Endothelial cell of umbilical vein (primary cell): ENCODE results near the gene SEMA7A. TPM values are rescaled to one million over a fixed set of nuclear protein-coding genes. Genes with fewer than 3 reads are reported as not detected.
"Not testable (repeated sequence)": the region's sequence is repeated elsewhere in the genome, so short reads cannot be mapped to it uniquely, and the experiment has no call there.

Source experiments
- BruUV-seq: library from RNA; stranded (reverse); fragments of 400-500 nt; replicated peaks from 2 replicates; lab custom pipeline; 2021; lab: Mats Ljungman, UMichigan
- CTCF ChIA-PET: fragments of 300-600, 350-600 bp; sonication (Branson Sonifier 250); formaldehyde crosslinking; loops from one replicate; lab custom pipeline; 2021; ENCODE audit warnings: antibody characterized with exemption, inconsistent platforms; lab: Charles Lee
- POLR2A ChIA-PET: fragments of 300-600, 350-600 bp; sonication (Branson Sonifier 250); formaldehyde crosslinking; loops from one replicate; lab custom pipeline; 2021; ENCODE audit warnings: antibody characterized with exemption, inconsistent platforms; lab: Charles Lee
- DNase-seq: peaks from one replicate; pipeline ENCODE4 v3.0.0-alpha.2; 2011; ENCODE audit warnings: low read depth, low spot score
- FAIRE-seq: peaks from 2 replicates; lab custom pipeline; 2011; peaks lifted over from hg19 to GRCh38; lab: Jason Lieb, UNC
- H2AFZ ChIP-seq: 2 replicates; pipeline ENCODE4 v1.6.0; 2012; ENCODE audit warnings: low read depth, low read length, control low read depth, inconsistent platforms
- H3K27ac ChIP-seq: 2 replicates; pipeline ENCODE4 v1.5.1; 2011; ENCODE audit warnings: low read depth, mild to moderate bottlenecking, control low read depth, low read length, moderate library complexity; ENCODE audit not compliant: insufficient read depth
- H3K27me3 ChIP-seq, 2 experiments: 2 replicates each; pipeline versions ENCODE4 v1.6.0 to v1.6.1; 2011; ENCODE audit warnings: low read length in 2 of 2, mixed read lengths in 1 of 2; ENCODE audit not compliant: control insufficient read depth in 2 of 2, insufficient read depth in 2 of 2
- H3K36me3 ChIP-seq, 2 experiments: 2 replicates in 1 of 2; 3 replicates in 1 of 2; pipeline ENCODE4 v1.5.1; 2011; ENCODE audit warnings: low read length in 2 of 2, mild to moderate bottlenecking in 1 of 2, moderate library complexity in 1 of 2; ENCODE audit not compliant: control insufficient read depth in 2 of 2, insufficient read depth in 2 of 2; ENCODE audit errors: extremely low read depth in 1 of 2
- H3K4me1 ChIP-seq: 3 replicates; pipeline ENCODE4 v1.5.1; 2011; ENCODE audit warnings: mild to moderate bottlenecking, low read length; ENCODE audit not compliant: control insufficient read depth, insufficient read depth; ENCODE audit errors: extremely low read depth
- H3K4me2 ChIP-seq: 2 replicates; pipeline ENCODE4 v1.6.1; 2011; ENCODE audit warnings: low read length, control low read depth, mixed read lengths; ENCODE audit not compliant: insufficient read depth
- H3K4me3 ChIP-seq, 3 experiments: fragments of 200-600 bp in 1 of 3; sonication (generic), shearing (Covaris generic) in 1 of 3; replicated peaks in 1 of 3; 2 replicates each; pipeline ENCODE4 v1.5.1; 2011 to 2016; ENCODE audit warnings: control low read depth in 3 of 3, low read length in 3 of 3, mild to moderate bottlenecking in 2 of 3, inconsistent platforms in 1 of 3, low read depth in 1 of 3, moderate library complexity in 1 of 3; ENCODE audit not compliant: insufficient read depth in 1 of 3
- H3K79me2 ChIP-seq: 2 replicates; pipeline ENCODE4 v1.6.0; 2012; ENCODE audit warnings: low read length, inconsistent platforms; ENCODE audit not compliant: control insufficient read depth, insufficient read depth
- H3K9ac ChIP-seq: replicated peaks from 2 replicates; pipeline ENCODE3; 2011; ENCODE audit warnings: low read length, control low read depth; ENCODE audit not compliant: insufficient read depth; ENCODE audit errors: extremely low read depth
- H3K9me1 ChIP-seq: replicated peaks from 3 replicates; pipeline ENCODE4 v1.6.0; 2011; ENCODE audit warnings: mild to moderate bottlenecking, low read length; ENCODE audit not compliant: control insufficient read depth, insufficient read depth; ENCODE audit errors: extremely low read depth
- H3K9me3 ChIP-seq: replicated peaks from 2 replicates; pipeline ENCODE4 v1.5.1; 2012; ENCODE audit warnings: low read length, inconsistent platforms; ENCODE audit not compliant: control insufficient read depth, insufficient read depth
- H4K20me1 ChIP-seq: replicated peaks from 2 replicates; pipeline ENCODE3; 2011; ENCODE audit warnings: mild to moderate bottlenecking, low read length; ENCODE audit not compliant: control insufficient read depth, insufficient read depth; ENCODE audit errors: extremely low read depth
- EZH2 ChIP-seq: IDR thresholded peaks from 2 replicates; pipeline ENCODE4 v1.6.1; 2012; ENCODE audit warnings: borderline replicate concordance, low read depth, mild to moderate bottlenecking, moderate library complexity, low read length, inconsistent platforms; ENCODE audit not compliant: severe bottlenecking
- FOS ChIP-seq: IDR thresholded peaks from 2 replicates; pipeline ENCODE4 v1.6.1; 2011; ENCODE audit warnings: mild to moderate bottlenecking, low read length, moderate library complexity, borderline replicate concordance; ENCODE audit not compliant: insufficient read depth
- GATA2 ChIP-seq: IDR thresholded peaks from 2 replicates; pipeline ENCODE4 v1.7.0; 2011; ENCODE audit warnings: low read depth, mild to moderate bottlenecking, moderate library complexity, mixed read lengths, low read length; ENCODE audit not compliant: insufficient read length, insufficient read depth
- JUN ChIP-seq: IDR thresholded peaks from 2 replicates; pipeline ENCODE4 v1.6.1; 2011; ENCODE audit warnings: borderline replicate concordance, low read depth; ENCODE audit not compliant: insufficient read length, insufficient read depth
- MYC ChIP-seq: IDR thresholded peaks from one replicate; pipeline ENCODE4 v1.6.1; 2011; ENCODE audit warnings: mild to moderate bottlenecking, low read depth, low read length
- POLR2A ChIP-seq: IDR thresholded peaks from 2 replicates; pipeline ENCODE4 v1.6.1; 2012; ENCODE audit warnings: low read depth, mild to moderate bottlenecking, control low read depth, low read length
- POLR2AphosphoS5 ChIP-seq: IDR thresholded peaks from 2 replicates; pipeline ENCODE4 v1.6.1; 2012; ENCODE audit warnings: low read depth, mild to moderate bottlenecking, control low read depth, low read length, moderate library complexity; ENCODE audit not compliant: insufficient read depth
- dilution Hi-C: fragments of 300-500 bp; cut with MboI; formaldehyde crosslinking; loops from one replicate; pipeline ENCODE4 v1.15.0; 2019; ENCODE audit warnings: low sequenced_read_pairs; ENCODE audit not compliant: extremely low pct_ligation_motif_present
- intact Hi-C: fragments of 100-400 bp; cut with micrococcal nuclease; formaldehyde crosslinking; loops from one replicate; pipeline ENCODE4 v1.10.0; 2022
- polyA plus RNA-seq, 4 experiments: library from polyadenylated mRNA; depleted of rRNA in 3 of 4; stranded (reverse) in 3 of 4; unstranded in 1 of 4; fragments of >200 nt; gene quantifications; 2 replicates each; pipeline versions ENCODE4 v1.2.1 to v1.2.3, GENCODE V29; 2011 to 2012; ENCODE audit warnings: missing spikeins in 1 of 4
- total RNA-seq: library from RNA; stranded (reverse); gene quantifications from 2 replicates; pipeline ENCODE4 v1.2.3, GENCODE V29; 2021
- TF ChIP-seq, protein P1 (sequence below), 2 donors: IDR thresholded peaks; 1 replicate in 1 of 2; 2 replicates in 1 of 2; pipeline ENCODE4 v1.5.1; 2011; ENCODE audit warnings: low read length in 2 of 2, mild to moderate bottlenecking in 2 of 2, moderate library complexity in 2 of 2, control low read depth in 1 of 2, inconsistent platforms in 1 of 2, low read depth in 1 of 2; ENCODE audit not compliant: insufficient read depth in 1 of 2; ENCODE audit errors: extremely low read depth in 1 of 2
- TF ChIP-seq, protein P2 (sequence below): IDR thresholded peaks from 2 replicates; pipeline ENCODE4 v1.6.1; 2011; ENCODE audit not compliant: insufficient read depth, insufficient read length

SEMA7A gene
- total and polyA plus RNA-seq, 2 donors (not counting 3 experiments of a cell fraction or from before 2014, with no cell fraction given) = 1.7 to 2.0 TPM

DNA sequence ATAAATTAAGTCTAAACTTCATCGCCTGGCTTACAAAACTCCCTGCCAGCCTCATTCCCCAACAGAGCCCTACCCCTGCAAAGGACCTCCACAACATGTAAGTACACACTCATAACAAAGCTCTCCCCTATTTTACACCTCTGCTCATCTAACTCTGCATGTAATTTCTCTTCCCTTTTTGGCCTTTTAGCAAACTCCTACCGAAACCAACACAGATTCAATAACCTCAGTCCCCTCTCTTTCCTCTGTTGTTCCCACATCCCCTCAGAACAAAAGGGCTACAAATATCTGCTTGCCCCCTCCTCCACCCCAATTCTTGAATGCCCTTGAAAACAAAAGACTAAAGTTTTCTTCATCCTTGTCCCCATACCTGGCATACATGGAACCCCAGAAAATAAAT lies 26.5 kb upstream of the SEMA7A start:
- Histone ChIP-seq H3K4me2 (peak overlapping the region; percentile 74), H3K36me3 (no peaks in the 10 kb centered on the region), H4K20me1 (no peaks in the 10 kb centered on the region), H3K27ac (peak overlapping the region; percentile 80), H3K9me1 (no peaks in the 10 kb centered on the region), H3K9me3 (no peaks in the 10 kb centered on the region), H3K9ac (peak overlapping the region; percentile 60), H3K4me1 (peaks cover 9% of the 10 kb centered on the region), H2AFZ (peak overlapping the region; percentile 49), H3K4me3 (peak overlapping the region; percentile 3 to 71 (median 61)), H3K79me2 (peaks cover 4% of the 10 kb centered on the region), H3K27me3 (no peaks in the 10 kb centered on the region)
- TF ChIP-seq POLR2A = no peak
- TF ChIP-seq POLR2AphosphoS5 = no peak
- no peak for TF ChIP-seq EZH2
- TF ChIP-seq GATA2 = no peak
- TF ChIP-seq MYC = no peak
- TF ChIP-seq FOS = no peak
- TF ChIP-seq, protein P1, sequence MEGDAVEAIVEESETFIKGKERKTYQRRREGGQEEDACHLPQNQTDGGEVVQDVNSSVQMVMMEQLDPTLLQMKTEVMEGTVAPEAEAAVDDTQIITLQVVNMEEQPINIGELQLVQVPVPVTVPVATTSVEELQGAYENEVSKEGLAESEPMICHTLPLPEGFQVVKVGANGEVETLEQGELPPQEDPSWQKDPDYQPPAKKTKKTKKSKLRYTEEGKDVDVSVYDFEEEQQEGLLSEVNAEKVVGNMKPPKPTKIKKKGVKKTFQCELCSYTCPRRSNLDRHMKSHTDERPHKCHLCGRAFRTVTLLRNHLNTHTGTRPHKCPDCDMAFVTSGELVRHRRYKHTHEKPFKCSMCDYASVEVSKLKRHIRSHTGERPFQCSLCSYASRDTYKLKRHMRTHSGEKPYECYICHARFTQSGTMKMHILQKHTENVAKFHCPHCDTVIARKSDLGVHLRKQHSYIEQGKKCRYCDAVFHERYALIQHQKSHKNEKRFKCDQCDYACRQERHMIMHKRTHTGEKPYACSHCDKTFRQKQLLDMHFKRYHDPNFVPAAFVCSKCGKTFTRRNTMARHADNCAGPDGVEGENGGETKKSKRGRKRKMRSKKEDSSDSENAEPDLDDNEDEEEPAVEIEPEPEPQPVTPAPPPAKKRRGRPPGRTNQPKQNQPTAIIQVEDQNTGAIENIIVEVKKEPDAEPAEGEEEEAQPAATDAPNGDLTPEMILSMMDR (IDR thresholded peaks at IDR 0.05; ENCODE audit: extremely low read depth in 1 of 2, insufficient read depth in 1 of 2, low read depth in 1 of 2, low read length in 2 of 2) = no peak
- TF ChIP-seq, protein P2, sequence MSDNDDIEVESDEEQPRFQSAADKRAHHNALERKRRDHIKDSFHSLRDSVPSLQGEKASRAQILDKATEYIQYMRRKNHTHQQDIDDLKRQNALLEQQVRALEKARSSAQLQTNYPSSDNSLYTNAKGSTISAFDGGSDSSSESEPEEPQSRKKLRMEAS = no peak
- no peak for TF ChIP-seq JUN
- dilution Hi-C loops = no loop called here
- no TSS peak for BruUV-seq
- intact Hi-C loops = loop anchor here (2.0 kb wide), 2 partner anchors 81 to 155 kb away; partner anchors contain the start of genes ARID3B and CLK3
- DNase-seq (no peak), FAIRE-seq (peak; percentile 26)
- ChIA-PET POLR2A (no interaction called here), CTCF (interaction anchor here (1.2 to 2.4 kb wide), 8 partner anchors 17 to 171 kb away, joined by 3 to 10 read pairs (median 6); partner anchors contain the start of gene ARID3B)

DNA sequence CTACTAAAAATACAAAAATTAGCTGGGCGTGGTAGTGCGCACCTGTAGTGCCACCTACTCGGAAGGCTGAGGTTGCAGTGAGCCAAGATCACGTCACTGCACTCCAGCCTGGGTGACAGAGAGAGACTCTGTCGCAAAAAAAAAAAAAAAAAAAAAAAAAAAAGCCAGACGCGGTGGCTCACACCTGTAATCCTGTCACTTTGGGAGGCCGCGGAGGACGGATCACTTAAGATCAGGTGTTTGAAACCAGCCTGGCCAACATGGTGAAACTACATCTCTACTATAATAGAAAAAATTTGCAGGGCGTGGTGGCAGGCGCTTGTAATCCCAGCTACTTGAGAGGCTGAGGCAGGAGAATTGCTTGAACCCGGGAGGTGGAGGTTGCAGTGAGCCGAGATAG lies 26.0 kb upstream of the SEMA7A start:
- H3K4me3 ChIP-seq, DNase-seq, H3K9ac ChIP-seq, dilution Hi-C loops, H3K4me1 ChIP-seq, H3K9me3 ChIP-seq, H3K27ac ChIP-seq, H3K9me1 ChIP-seq, H3K27me3 ChIP-seq, H3K4me2 ChIP-seq, H3K36me3 ChIP-seq, H3K79me2 ChIP-seq, BruUV-seq, POLR2A ChIA-PET, H2AFZ ChIP-seq, FAIRE-seq, H4K20me1 ChIP-seq: not testable (repeated sequence)
- CTCF ChIA-PET = interaction anchor here (1.1 to 1.7 kb wide), 2 partner anchors 8 to 17 kb away, joined by 4 to 6 read pairs; no protein-coding TSS in a partner anchor
- intact Hi-C loops = loop anchor here (2.0 kb wide), 2 partner anchors 81 to 155 kb away; partner anchors contain the start of genes ARID3B and CLK3
